Cardiac fibroblast (primary cell): Measurements from ENCODE around the gene CHMP4B.

Source experiments
- DNase-seq, 2 donors: peaks; one replicate each; pipeline versions ENCODE4 v3.0.0 to v3.0.0-alpha.2; 2010; ENCODE audit warnings: low read depth in 2 of 2
- H3K4me3 ChIP-seq, 2 donors: replicated peaks in 1 of 2; 1 replicate in 1 of 2; 2 replicates in 1 of 2; pipeline ENCODE4 v1.5.1; 2011; ENCODE audit warnings: low read depth in 2 of 2, low read length in 2 of 2, mild to moderate bottlenecking in 2 of 2, moderate library complexity in 1 of 2
- CTCF ChIP-seq: IDR thresholded peaks from one replicate; pipeline ENCODE4 v1.5.1; 2011; ENCODE audit warnings: low read depth, mild to moderate bottlenecking, low read length, inconsistent platforms

The CHMP4B gene

GRCh38 chr20:33803921-33804337 lies 7.2 kb upstream of the CHMP4B start:
- peak; percentile 76 to 81 for DNase-seq
- no peak for TF ChIP-seq CTCF
- H3K4me3 ChIP-seq, result no peak overlapping the region

- H3K4me3 ChIP-seq, result no peak overlapping the region
- TF ChIP-seq CTCF, result no peak
- no peak for DNase-seq
Measured at GRCh38 chr20:33808388-33808787, 2.8 kb upstream of the CHMP4B start.

- no peak overlapping the region for H3K4me3 ChIP-seq
- no peak for TF ChIP-seq CTCF
- DNase-seq, result no peak
Measured at GRCh38 chr20:33810259-33810658, 889 bp upstream of the CHMP4B start.

DNA sequence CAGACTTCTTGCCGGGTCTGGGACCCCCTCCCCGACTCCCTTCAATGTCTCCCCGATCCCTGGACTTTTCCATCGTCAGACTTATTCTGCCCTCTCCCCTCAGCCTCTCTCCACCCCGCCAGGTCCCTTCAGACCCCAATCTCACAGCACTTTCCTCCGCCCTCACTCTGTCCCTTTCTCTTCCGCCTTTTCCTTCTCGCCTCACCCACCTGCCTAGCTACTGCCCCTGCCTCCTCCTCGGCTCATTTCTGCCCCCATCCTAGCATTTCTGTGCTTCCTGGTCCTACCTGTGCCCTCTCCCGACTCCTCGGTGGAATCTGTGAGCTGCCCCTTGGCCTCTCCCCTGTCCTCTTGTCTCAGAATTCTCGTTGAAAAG lies 616 bp downstream of the CHMP4B start:
- DNase-seq, result no peak
- peak overlapping the region; percentile 56 to 96 for H3K4me3 ChIP-seq
- TF ChIP-seq CTCF, result no peak

DNA sequence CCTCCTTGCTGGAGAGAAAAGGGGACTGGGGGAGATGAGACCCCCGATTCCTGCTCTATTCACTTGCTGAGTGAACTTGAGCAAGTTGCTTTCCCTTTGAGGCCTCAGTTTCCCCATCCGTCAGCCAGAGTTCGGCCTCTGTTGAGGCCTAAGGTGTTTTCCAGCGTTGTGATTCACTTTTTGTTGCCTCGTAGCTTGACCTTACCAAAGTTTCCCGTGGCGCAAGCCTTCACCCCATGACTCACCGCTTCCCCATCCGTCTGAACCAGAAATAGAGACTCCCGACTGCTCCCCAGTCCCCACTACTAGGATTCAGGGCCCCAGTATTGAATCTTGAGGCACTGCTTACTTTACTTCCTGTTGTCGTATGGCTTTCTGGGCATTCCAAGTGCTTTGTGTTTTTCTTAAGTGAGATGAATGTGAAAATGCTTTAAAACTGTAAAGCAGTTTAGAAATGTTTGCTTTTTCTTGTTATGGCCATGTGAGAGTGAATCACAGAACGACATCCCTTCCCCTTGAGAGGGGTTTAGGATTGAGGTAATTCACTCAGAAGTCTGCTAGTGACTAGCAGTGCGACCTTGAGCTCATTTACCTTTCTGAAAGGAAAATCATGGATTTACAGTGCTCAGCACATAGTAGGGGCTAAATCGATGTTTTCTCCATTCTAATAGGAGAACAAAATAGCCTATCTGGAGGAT lies 1.2 kb downstream of the CHMP4B start:
- peak overlapping the region; percentile 56 to 96 for H3K4me3 ChIP-seq
- TF ChIP-seq CTCF, result no peak
- DNase-seq, result peak; percentile 78 to 95

- peak overlapping the region; percentile 56 to 96 for H3K4me3 ChIP-seq
- DNase-seq, result peak; percentile 26 to 36
Measured at GRCh38 chr20:33812908-33813462, 1.8 kb downstream of the CHMP4B start.

More at GRCh38 chr20:33812908-33813462, 1.8 kb downstream of the CHMP4B start:
- no peak for TF ChIP-seq CTCF
